ENCODE results near the gene SPANXA2. TPM values are rescaled to one million over a fixed set of nuclear protein-coding genes. Genes with fewer than 3 reads are reported as not detected.

SPANXA2 gene, protein sequence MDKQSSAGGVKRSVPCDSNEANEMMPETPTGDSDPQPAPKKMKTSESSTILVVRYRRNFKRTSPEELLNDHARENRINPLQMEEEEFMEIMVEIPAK
- total RNA-seq = not detected in 2 replicates

DNA sequence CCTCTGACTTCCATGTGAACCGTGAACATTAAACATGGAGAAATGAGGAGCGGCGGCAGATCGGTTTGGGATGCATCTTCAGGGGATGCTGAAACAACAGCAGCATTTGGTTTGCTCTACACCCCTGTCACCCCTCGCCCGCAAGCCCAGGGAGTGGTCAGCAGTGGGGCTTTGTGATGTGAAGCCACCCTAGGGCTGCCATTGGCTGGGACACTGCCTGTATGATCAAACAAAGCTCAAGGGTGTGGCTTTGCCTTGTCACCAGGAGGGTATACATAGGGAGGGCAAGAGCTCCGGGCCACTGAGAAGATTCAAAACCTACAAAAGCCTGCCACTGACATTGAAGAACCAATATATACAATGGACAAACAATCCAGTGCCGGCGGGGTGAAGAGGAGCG lies at the start of gene SPANXA2:
Gene SPANXA2, plus strand, starts transcription at position 301 of the 400 bp plus-strand sequence. Its CDS starts 60 bp downstream, at position 361.

GRCh38 chrX:141584638-141585037 lies 4.9 kb upstream of the SPANXA2 start, which contains the start of gene SPANXA1:
TSS of gene SPANXA1 (minus strand) at chrX:141584738. CDS start at chrX:141584678, 60 bp downstream.

Other genes with a start within 250 kb of the SPANXA2 start
- gene SPANXA1, start 5.0 kb upstream of the SPANXA2 start, total RNA-seq = not detected in 2 replicates
- gene SPANXD, start 109.0 kb downstream of the SPANXA2 start, total RNA-seq = not detected in 2 replicates
- gene MAGEC3, start 248.6 kb downstream of the SPANXA2 start, total RNA-seq = not detected in 2 replicates

Data from regular cardiac myocyte (primary cell).